ENCODE measurements around the gene ADCY9. TPM values are rescaled to one million over a fixed set of nuclear protein-coding genes. Genes with fewer than 3 reads are reported as not detected.

ADCY9 gene
- total RNA-seq, 1 donor from 2014 or later = 26.9 TPM

- Mint-ChIP-seq H3K9me3 (ENCODE audit: unreplicated experiment) (no peaks in the 10 kb centered on the region), H3K4me3 (ENCODE audit: unreplicated experiment) (no peak overlapping the region), H3K27ac (ENCODE audit: unreplicated experiment) (peak overlapping the region; percentile 52), H3K4me1 (ENCODE audit: unreplicated experiment) (peaks cover 15% of the 10 kb centered on the region), H3K27me3 (ENCODE audit: unreplicated experiment) (no peaks in the 10 kb centered on the region), H3K36me3 (ENCODE audit: unreplicated experiment) (no peaks in the 10 kb centered on the region)
- peak; percentile 94 for DNase-seq (ENCODE audit: extremely low spot score, unreplicated experiment)
- peak; percentile 97 for TF ChIP-seq CTCF (IDR thresholded peaks at IDR 0.05)
Observed at GRCh38 chr16:3938843-3939624, 177.2 kb downstream of the ADCY9 start.

- Mint-ChIP-seq H3K36me3 (ENCODE audit: unreplicated experiment) (no peaks in the 10 kb centered on the region), H3K4me3 (ENCODE audit: unreplicated experiment) (no peak overlapping the region), H3K27me3 (ENCODE audit: unreplicated experiment) (no peaks in the 10 kb centered on the region), H3K27ac (ENCODE audit: unreplicated experiment) (no peak overlapping the region), H3K4me1 (ENCODE audit: unreplicated experiment) (peaks cover 15% of the 10 kb centered on the region), H3K9me3 (ENCODE audit: unreplicated experiment) (no peaks in the 10 kb centered on the region)
- no peak for DNase-seq (ENCODE audit: extremely low spot score, unreplicated experiment)
- TF ChIP-seq CTCF (IDR thresholded peaks at IDR 0.05) = no peak
Observed at GRCh38 chr16:3938471-3938842, 177.8 kb downstream of the ADCY9 start.

GRCh38 chr16:3937066-3937875 lies 179.0 kb downstream of the ADCY9 start:
- TF ChIP-seq CTCF (IDR thresholded peaks at IDR 0.05) = no peak
- DNase-seq (ENCODE audit: extremely low spot score, unreplicated experiment) = no peak
- H3K36me3 Mint-ChIP-seq (ENCODE audit: unreplicated experiment) = no peaks in the 10 kb centered on the region
- H3K9me3 Mint-ChIP-seq (ENCODE audit: unreplicated experiment) = no peaks in the 10 kb centered on the region
- no peaks in the 10 kb centered on the region for H3K27me3 Mint-ChIP-seq (ENCODE audit: unreplicated experiment)
- no peak overlapping the region for H3K27ac Mint-ChIP-seq (ENCODE audit: unreplicated experiment)
- H3K4me3 Mint-ChIP-seq (ENCODE audit: unreplicated experiment) = no peak overlapping the region
- peaks cover 15% of the 10 kb centered on the region for H3K4me1 Mint-ChIP-seq (ENCODE audit: unreplicated experiment)

GRCh38 chr16:3935921-3936320 lies 180.3 kb downstream of the ADCY9 start:
- Mint-ChIP-seq H3K4me1 (ENCODE audit: unreplicated experiment) (peaks cover 15% of the 10 kb centered on the region), H3K27ac (ENCODE audit: unreplicated experiment) (no peak overlapping the region), H3K4me3 (ENCODE audit: unreplicated experiment) (no peak overlapping the region), H3K27me3 (ENCODE audit: unreplicated experiment) (no peaks in the 10 kb centered on the region), H3K9me3 (ENCODE audit: unreplicated experiment) (no peaks in the 10 kb centered on the region), H3K36me3 (ENCODE audit: unreplicated experiment) (no peaks in the 10 kb centered on the region)
- no peak for DNase-seq (ENCODE audit: extremely low spot score, unreplicated experiment)
- TF ChIP-seq CTCF (IDR thresholded peaks at IDR 0.05) = no peak
